ENCODE results near the gene GINS2.

Gene GINS2

DNA sequence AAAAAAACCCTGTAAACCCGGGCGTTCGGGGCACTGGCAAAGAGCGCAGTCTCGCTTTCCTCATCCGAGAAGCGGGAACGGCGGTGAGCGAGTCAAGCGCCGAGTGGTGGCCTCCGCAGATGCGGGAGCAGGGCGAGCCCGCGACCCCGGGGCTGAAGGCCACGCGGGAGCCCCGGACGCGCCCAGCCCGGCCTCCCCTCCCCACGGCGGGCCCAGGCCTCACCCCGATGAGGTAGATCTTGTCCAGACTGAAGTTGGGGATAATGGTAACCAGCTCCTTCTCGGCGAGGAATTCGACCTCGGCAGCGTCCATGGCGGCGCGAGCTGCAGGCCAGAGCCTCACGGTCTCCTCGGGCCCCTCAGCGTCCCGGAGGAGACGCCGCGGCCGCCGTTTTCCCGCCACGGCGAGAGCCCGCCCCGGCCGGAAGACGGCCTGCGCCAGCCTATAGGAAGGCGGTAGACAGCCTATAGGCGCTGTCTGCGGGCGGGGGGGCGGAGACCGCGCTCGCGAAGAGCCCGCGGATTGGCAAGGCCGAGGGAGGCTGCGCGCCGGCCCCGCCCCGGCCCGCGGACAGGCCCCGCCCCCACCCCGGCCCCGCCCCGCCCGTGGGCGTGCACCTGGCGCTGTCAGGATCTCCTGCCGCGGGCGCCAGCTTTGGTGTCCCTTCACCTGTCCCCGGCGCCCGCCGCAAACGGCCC, at the start of gene GINS2:
TSS of gene GINS2 (minus strand) at position 369 of the 699 bp plus-strand sequence. CDS start at position 313, 56 bp downstream.
- DNase-seq (ENCODE audit: low read depth in 2 of 2): peak; percentile 83 to 84

DNA sequence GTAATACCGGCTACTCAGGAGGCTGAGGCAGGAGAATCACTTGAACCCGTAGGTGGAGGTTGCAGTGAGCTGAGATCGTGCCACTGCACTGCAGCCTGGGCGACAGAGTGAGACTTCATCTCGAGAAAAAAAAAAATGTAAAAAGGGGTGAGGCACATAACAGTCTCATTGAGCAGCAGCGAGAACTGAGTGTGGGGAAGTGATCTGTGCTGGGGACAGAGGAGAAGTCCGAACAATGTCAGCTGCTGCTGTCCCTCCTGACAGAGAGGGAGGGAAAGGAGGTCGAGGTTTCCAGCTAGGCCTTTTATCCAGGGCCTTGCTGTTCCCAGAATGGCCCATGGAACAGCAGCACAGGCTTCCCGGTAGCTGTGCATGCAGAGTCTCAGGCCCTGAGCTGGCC, 48.2 kb upstream of the GINS2 start:
- DNase-seq (ENCODE audit: low read depth in 2 of 2): no peak

DNA sequence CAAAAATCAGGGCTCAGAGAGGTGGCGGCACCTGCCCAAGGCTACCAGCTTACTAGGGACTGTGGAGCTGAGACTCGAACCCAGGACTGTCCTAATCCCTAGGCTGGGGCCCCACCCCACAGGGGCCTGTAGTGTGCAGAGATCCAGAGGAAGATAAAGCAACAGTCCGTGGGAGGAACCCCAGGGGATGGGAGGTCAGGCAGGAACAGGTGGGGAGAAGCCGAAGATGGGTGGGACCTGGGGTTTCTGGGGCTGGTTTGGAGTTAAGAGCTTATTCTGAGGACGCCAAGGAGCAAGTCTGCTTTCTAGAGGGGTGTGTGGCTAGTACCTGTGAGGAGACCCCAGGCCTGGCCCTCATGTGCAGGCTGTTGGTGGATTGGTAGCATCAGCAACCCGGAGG, 47.2 kb upstream of the GINS2 start:
- no peak for DNase-seq (ENCODE audit: low read depth in 2 of 2)

DNA sequence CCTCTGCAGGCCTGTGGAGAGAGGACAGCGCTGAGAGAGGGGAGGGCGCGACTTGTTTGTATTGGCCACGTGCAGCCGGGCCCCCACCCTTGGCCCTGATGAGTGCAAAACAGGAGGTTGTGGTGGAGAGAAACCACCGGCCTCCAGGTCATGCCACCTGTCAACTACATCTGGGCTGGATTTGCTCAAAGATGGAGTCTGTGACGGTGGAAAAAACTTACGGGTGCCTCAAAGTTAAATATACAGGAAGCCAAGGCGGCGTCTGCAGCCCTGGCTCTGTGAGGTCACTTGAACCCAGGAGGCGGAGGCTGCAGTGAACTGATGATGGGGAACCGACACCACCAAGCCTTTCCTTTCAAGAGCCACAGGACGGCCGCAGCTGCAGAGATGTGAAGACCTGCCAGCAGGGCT, 46.5 kb upstream of the GINS2 start:
- no peak for DNase-seq (ENCODE audit: low read depth in 2 of 2)

DNA sequence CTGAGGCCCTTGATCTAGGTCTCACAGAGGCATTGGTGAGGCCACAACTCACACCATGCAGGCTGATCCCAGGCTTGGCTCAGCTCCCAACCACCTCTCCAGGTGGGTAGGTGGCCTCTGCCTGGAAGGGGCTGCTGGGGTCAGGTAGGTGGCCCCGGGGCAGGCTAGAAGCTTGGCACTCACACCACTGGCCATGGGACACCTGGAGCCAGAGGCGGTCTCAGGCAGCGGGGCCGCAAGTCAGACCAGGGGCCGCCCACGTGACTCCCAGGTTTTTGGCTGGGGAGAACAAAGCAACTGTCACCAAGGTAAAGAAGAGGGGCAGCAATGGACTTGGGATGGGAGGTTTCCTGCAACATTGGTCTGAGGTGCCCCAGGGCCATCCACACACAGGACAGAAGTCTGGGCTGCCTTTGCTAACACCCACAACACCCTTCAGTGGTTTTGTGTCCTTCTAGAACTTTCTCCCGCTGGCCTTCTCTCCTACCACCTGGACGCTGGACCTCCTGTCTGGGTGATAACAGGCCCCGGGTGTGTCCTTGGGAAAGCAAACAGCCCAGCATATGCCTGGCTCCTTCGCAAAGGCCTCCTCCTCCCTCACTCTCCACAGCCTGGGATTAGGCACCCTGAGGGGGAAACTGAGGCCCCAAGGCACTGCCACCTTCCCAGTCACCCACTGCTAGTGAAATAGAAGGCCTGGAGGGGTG, 45.7 kb upstream of the GINS2 start:
- DNase-seq (ENCODE audit: low read depth in 2 of 2): no peak

DNA sequence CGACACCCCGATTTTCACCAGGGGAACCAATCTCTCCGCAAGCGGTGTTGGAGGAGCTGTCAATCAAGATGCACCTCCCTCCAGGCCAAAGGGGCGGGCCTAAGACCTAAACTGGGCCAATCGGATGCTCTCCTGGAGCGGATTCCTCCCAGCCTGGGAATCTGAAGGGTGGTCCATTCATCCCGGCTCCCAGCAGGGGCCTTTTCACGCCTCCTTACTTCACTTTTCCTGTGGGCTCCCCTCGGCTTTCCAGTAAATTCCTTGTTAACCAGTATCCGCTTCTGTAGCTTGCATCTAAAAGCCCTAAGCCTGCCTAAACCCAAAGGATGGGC, 45.1 kb upstream of the GINS2 start:
- DNase-seq (ENCODE audit: low read depth in 2 of 2): no peak

DNA sequence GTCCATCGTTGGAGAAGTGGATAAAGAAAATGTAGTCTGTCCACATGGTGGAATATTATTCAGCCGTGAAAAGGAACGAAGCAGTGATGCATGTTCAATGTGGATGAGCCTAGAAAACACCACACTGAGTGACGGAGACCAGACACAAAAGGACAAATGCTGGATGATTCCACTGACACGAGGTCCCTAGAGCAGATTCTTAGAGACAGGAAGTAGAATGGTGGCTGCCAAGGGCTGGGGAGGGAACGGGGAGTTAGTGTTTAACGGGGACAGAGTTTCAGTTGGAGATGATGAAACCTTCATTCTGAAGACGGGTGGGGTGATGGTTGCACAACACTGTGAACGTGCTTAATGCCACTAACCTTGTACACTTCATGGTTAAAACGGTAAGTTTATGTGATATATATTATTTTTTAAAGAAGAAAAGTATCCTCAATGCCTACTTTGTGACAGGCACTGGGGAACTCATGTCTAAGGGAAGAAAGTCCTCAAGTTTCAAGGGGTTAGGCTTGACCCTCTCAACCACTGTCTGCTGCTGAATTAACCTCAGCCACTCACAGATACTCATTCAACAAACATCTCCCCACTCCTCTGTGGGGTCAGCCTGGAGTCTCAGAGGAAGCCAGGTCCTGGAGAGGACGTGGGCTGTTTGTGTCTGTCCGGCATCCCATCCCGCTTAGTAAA, 44.5 kb upstream of the GINS2 start:
- no peak for DNase-seq (ENCODE audit: low read depth in 2 of 2)

DNA sequence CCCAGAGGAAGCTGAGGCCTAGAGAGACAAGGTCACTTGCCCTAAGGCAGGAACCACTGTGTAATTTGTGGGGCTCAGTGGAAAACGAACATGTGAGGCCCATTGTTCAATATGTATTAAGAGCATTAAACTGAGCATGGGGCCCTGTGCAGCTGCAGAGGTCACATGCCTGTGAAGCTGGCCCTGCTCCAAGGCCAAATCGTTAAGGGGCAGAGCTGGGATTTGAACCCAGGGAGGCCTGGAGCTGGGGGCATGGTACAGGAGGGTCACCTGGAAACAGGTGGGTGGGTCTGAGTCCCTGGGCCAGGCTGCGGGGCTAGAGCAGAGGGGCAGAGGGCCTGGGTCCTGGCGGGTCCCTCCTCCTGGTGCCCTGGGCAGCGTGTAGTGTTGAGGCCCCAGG, 42.4 kb upstream of the GINS2 start:
- DNase-seq (ENCODE audit: low read depth in 2 of 2): no peak

DNA sequence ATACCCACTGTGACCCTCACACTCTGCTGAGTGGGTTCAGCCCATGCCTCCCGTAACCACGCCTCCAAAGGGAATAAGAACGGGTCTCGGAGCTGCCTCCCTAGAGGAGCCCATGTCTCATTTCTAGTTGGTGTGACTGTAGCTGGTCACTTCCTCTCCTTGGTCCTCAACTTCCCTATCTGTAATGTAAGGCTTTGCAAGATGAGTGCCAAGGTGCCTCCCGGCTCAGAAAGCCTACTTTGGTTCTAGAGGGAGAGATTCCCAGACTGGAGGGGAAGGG, 41.4 kb upstream of the GINS2 start:
- DNase-seq (ENCODE audit: low read depth in 2 of 2): no peak

DNA sequence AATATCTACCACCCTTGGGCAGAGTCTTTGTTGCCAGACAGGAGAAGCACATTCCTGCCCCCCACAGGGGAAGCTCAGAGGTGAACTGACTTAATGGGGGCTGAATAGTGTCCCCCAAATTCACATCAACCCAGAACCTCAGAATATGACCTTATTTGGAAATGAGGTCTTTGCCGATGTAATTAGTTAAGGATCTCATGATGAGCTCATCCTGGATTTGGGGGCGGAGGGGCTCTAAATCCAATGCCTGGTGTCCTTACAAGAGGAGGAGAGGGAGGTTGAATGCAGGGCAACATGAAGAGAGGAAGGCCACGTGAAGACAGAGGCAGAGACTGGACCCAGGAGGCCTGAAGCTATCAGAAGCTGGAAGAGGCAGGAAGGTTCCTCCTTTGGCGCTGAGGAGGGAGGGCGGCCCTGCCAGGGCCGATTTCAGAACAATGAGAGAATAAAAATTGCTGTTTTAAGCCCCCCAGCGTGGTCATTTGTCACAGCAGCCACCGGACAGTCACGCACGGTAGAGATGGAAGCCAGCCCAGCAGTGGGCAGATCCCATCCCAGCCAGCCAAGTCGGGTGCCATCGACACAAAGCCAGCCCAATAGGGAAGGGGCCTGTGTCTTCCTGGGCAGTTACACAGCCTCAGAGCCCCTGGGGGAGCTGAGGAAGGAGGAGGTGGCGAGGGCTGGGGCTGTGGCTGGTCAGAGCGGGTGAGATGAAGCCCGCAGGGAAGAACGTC, 40.9 kb upstream of the GINS2 start:
- no peak for DNase-seq (ENCODE audit: low read depth in 2 of 2)

DNA sequence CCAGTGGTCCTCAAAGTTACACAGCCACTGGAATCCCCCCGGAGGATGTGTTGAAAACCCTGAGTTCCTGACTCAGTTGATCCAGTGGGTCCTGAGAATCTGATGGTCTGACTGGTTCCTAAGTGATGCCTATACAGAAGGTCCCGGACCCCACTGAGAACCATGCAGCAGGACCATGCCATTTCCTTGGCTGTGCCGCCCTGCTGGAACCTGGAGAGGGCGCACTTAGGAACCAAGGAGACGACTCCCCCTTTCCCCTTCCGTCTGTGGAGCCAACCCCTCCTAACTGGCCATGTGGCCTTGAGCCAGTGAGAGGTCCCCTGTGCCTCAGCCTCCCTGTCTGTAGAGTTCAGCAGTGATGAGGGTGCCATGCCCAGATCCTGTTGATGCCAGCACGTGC, 40.1 kb upstream of the GINS2 start:
- DNase-seq (ENCODE audit: low read depth in 2 of 2): no peak

DNA sequence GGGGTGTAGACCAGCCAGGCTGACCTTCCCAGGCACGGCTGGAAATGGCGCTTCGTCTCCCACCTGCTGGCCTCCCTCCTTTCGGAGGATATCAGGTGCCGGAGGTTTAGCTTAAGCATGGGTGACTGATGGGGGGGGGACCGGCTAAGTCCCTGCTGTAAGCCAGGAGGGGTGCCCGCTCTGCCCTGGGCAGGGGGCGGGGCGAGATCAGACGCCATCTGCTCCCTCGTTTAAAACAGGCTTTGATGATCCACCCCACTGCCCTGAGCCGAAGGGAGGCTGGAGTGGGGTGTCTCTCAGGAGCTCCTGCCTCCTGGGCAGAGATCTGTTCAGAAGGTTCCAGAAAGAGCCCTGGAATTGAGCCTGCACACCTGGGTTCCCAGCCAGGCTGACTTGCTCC, 36.2 kb upstream of the GINS2 start:
- DNase-seq (ENCODE audit: low read depth in 2 of 2): no peak

DNA sequence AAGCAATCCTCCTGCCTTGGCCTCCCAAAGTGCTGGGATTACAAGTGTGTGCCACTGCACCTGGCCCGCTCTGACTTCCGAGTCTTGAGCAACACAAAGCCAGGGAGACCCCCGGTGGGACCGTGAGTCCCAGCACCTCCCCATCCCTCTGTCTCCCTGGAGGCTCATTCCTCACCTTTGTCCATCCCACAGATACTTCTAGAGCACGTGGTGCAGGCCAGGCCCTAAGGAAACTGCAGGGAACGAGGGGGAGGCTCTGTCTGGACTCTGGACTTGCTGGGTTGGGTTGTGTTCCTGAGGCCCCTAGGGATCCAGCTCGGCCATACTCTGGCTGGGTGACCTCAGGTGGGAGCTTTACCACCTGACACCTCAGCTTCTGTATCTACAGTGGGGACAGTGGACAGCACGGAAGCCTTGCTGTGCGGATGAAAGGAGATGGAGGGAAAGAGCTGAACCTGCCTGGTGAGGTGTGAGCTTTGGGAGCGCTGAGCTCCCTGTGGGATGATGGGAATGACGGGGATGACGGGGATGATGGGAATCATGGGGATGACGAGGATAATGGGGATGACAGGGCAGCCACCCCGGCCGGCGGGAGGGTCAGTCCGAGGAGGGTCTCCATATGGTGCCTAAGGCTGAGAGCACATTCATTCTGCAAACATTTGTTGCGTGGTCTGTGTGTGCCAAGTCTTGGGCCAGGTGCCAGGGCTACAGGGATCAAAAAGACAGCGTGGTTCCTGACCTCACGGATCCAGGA, 35.5 kb upstream of the GINS2 start:
- DNase-seq (ENCODE audit: low read depth in 2 of 2): no peak

DNA sequence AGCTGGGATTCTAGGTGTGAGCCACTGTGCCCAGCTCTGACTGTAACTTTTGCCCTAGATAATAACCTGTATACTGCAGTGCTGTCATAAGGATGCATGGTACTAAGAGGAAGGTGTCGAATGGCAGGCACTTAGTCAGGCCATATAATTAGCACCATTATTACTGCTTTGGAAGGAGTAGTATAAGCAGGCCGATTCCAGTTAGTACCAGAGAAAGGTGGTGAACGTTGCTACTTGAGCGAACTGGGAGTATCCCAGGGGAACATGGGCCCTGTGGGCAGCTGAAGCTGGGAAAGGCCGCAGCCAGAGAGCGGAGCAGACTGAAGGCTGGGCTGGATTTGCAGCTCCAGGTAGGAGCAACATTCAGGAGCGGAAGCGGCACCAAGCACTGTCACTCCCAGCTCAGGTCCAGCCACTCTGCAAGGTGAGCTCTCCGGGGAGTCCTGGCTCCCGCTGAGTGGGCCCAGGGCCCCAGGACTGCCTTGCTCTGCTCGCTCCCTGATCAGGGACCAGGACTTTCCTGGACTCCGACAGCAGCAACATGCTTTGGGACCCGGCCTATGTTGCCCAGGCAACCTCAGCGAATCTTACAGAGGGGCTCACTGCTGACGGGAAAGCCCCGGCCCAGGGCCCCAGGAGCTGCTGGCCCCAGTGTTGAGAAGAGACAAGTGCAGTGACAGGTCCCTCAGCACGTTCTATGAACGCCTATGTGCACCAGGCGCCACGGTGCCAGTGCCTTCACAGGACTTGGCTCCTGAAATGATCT, 33.6 kb upstream of the GINS2 start:
- no peak for DNase-seq (ENCODE audit: low read depth in 2 of 2)

DNA sequence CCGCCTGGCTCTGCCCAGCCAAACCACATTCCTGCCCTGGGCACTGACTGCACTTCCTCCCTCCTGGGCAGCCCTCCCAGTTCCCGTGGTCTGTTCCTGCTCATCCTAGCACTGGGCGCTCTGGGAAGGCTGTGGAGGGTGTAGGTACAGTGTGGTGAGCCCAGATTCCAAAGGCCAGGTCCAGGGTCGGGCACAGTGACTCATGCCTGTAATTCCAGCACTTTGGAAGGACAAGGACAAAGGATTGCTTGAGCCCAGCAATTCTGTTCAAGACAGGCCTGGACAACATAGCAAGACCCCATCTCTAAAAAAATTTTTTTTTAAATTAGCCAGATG, 31.5 kb upstream of the GINS2 start:
- no peak for DNase-seq (ENCODE audit: low read depth in 2 of 2)

DNA sequence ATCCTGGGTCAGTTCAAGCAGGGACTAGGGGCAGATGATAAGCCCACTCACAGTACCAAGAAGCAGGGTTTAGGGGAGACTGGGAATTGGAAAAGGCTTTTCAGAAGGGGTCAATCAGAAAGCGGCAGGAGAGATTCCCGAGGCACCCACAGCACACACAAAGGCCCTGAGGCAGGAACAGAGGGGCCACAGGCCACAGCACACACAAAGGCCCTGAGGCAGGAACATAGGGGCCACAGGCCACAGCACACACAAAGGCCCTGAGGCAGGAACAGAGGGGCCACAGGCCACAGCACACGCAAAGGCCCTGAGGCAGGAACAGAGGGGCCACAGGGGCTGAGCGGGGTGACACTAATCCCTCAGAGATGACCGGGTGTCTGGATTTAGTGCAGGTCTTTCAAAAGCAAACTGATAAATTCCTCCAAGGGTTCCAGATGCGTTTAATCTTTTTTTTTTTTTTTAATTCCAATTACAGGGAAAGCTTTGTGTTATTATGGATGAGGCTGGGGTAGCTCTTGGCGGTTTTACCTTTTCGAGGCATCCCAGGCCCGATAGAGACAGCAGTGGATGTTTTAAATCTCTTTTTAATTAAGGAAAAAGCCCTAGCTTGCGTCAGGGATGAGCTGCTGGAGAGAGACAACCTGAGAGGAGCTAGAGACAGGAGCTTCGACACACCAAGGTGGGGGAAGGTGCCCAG, 31.0 kb upstream of the GINS2 start:
- no peak for DNase-seq (ENCODE audit: low read depth in 2 of 2)

DNA sequence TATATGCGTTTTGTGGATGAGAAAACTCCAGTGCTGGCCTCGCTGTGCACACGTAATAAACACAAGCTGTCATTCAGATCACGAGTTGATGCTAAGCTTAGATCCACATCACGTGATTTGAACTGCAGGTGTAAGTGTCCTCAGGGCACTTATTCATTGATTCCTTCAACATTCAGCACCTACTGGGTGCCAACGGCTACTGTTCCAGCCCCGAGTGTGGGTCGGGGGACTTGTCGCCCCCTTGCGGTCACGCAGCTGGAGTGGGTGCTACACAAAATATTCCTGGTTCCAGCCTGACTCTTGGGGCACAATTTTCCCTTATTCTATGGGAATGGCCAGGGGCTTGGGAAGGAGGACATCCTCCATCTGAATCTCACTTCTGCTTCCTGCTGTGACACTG, 29.9 kb upstream of the GINS2 start:
- DNase-seq (ENCODE audit: low read depth in 2 of 2): no peak

DNA sequence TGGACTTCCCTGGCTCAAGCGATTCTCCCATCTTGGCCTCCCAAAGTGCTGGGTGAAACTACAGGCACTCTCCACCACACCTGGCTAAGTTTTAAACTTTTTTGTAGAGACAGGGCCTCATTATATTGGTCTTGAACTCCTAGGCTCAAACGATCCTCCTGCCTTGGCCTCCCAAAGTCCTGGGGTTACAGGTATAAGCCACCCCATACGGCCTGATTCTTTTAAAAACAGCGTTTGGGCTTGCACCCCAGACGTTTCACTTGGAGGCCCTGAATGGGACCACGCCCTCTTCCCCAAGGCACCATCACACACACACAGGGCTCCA, 29.4 kb upstream of the GINS2 start:
- no peak for DNase-seq (ENCODE audit: low read depth in 2 of 2)

DNA sequence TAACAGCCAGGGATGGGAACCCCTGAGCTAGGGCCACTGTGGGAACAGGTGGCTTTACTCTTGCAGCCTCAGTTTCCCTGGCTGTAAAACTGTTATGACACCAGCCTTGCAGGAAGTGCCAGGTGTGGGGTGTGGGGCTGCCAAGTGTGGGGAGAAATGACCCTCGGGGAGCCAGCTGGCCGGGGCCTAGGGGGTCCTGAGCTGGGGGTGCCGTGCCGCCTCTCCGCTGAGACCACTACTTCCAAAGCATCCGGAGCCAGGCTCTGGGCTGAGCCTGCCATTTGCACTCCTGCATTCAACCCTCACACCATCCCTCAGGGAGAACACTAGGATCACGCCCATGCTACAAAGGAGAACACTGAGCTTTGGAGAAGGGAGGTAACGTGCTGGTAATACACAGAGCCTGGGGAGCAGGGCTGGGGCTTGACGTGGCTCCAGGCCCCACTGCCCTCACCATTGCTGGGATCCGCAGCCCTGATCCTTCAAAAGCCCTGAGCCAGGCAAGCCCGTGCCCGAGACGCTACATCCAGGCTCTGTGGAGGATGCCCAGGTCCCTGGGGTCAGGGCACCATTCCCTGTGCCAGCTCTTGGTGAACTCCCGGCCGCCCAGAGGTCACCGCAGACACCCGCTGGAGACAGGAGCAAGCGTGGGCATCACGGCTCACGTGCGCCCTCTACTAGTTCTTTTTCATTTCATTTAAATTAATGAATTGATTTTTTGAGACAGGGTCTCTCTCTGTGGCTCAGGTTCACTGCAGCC, 28.8 kb upstream of the GINS2 start:
- peak; percentile 22 to 24 for DNase-seq (ENCODE audit: low read depth in 2 of 2)

DNA sequence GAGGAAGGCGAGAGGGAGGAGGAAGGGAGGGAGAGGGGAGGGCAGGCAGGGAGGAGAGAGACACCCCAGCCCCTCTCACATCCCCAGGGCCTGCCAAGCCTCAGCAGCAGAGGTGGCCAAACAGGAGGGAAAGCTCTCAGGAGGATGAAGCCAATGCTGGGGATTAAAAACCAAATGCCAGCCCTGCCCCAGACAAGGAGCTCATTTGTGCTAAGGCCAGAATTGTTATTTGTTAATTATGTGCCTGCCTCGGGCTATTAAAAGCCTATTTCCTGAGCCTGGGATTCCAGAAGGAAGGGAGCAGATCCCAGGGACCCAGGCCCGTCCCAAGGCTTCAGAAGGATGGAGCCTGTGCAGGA, 27.9 kb upstream of the GINS2 start:
- no peak for DNase-seq (ENCODE audit: low read depth in 2 of 2)

Data from activated CD8-positive, alpha-beta memory T cell treated with anti-CD3 and anti-CD28 coated beads for 4 hours (primary cell).